ENCODE data around the gene TRMT10A. TPM values are rescaled to one million over a fixed set of nuclear protein-coding genes. Genes with fewer than 3 reads are reported as not detected.

The TRMT10A gene
- 5.0 and 7.9 TPM in 2 replicates for total RNA-seq

GRCh38 chr4:99563310-99564186 lies at the start of gene TRMT10A:
Gene TRMT10A (minus strand): TSS chr4:99564039. CDS start chr4:99559338, 4,701 bp downstream.

GRCh38 chr4:99574530-99575324 lies 10.9 kb upstream of the TRMT10A start, which contains the start of gene MTTP:
Gene MTTP (plus strand): TSS chr4:99574824. CDS start chr4:99574910, 86 bp downstream.

GRCh38 chr4:99510721-99511120 lies 53.1 kb downstream of the TRMT10A start, which contains the start of gene C4orf17:
Gene C4orf17 (plus strand): TSS chr4:99511021. CDS start chr4:99513082, 2,061 bp downstream.

Other genes with a start within 250 kb of the TRMT10A start
- 2.4 and 3.2 TPM in 2 replicates for gene ADH1B, start 242.6 kb downstream of the TRMT10A start, total RNA-seq
- 0.26 and 0.32 TPM in 2 replicates for gene ADH1C, start 211.3 kb downstream of the TRMT10A start, total RNA-seq
- gene ADH7, start 128.7 kb downstream of the TRMT10A start, total RNA-seq: 0.22 TPM in 1 of 2 replicates, not detected in the other
- not detected in 2 replicates for gene C4orf17, start 53.0 kb downstream of the TRMT10A start, total RNA-seq
- 0.22 and 0.26 TPM in 2 replicates for gene MTTP, start 10.8 kb upstream of the TRMT10A start, total RNA-seq
- gene C4orf54, start 93.8 kb upstream of the TRMT10A start, total RNA-seq: not detected in 2 replicates